Esophagus squamous epithelium (tissue), 4 donors: ENCODE results near the gene MIPOL1.

Experiments used
- CTCF ChIP-seq, 6 experiments: fragments of 450-650 bp in 4 of 6; fragments of 200-600 bp in 2 of 6; sonication (generic) in 2 of 6; IDR thresholded peaks; one replicate each; pipeline ENCODE4 v1.5.1; 2016 to 2019; ENCODE audit warnings: antibody characterized with exemption in 6 of 6, mild to moderate bottlenecking in 4 of 6, moderate library complexity in 4 of 6
- POLR2A ChIP-seq, 4 donors: fragments of 450-650 bp; IDR thresholded peaks; one replicate each; pipeline ENCODE4 v1.6.1; 2017; ENCODE audit warnings: antibody characterized with exemption in 4 of 4, mild to moderate bottlenecking in 4 of 4, moderate library complexity in 3 of 4

- no peak for TF ChIP-seq CTCF (IDR thresholded peaks at IDR 0.05)
- no peak for TF ChIP-seq POLR2A (IDR thresholded peaks at IDR 0.05)
These were observed 17.6 kb downstream of the MIPOL1 start for GRCh38 chr14:37215345-37215744.
